Activated CD8-positive, alpha-beta memory T cell treated with anti-CD3 and anti-CD28 coated beads, Interleukin-2, amount 10 ng/mL, durations not matched to agents 7 days and 5 days (primary cell): ENCODE measurements around the gene TSPAN3. TPM values are rescaled to one million over a fixed set of nuclear protein-coding genes. Genes with fewer than 3 reads are reported as not detected.

Experiments
- ATAC-seq: fragments of 150-1000 bp; cut with Tn5 transposase; one replicate; pipeline ENCODE4 v1.10.0; 2021; ENCODE audit warnings: moderate library complexity
- CTCF ChIA-PET: fragments of 350-600 bp; sonication (Branson Sonifier 250); formaldehyde crosslinking; loops from one replicate; lab custom pipeline; 2021; ENCODE audit warnings: antibody characterized with exemption; lab: Charles Lee
- DNase-seq: peaks from one replicate; pipeline ENCODE4 v3.0.0-alpha.2; 2020
- H3K27ac Mint-ChIP-seq: one replicate; pipeline ENCODE4 v1.8.0; 2021; ENCODE audit warnings: mild to moderate bottlenecking, mixed read lengths
- H3K27me3 Mint-ChIP-seq: one replicate; pipeline ENCODE4 v1.8.0; 2021; ENCODE audit warnings: mixed read lengths
- H3K36me3 Mint-ChIP-seq: one replicate; pipeline ENCODE4 v1.8.0; 2021; ENCODE audit warnings: mild to moderate bottlenecking, mixed read lengths
- H3K4me1 Mint-ChIP-seq: one replicate; pipeline ENCODE4 v1.8.0; 2021; ENCODE audit warnings: mixed read lengths
- H3K4me3 Mint-ChIP-seq: one replicate; pipeline ENCODE4 v1.8.0; 2021; ENCODE audit warnings: mild to moderate bottlenecking, moderate library complexity, mixed read lengths
- H3K9me3 Mint-ChIP-seq: one replicate; pipeline ENCODE4 v1.8.0; 2022; ENCODE audit warnings: low read depth, mixed read lengths
- total RNA-seq, 2 experiments: library from RNA; stranded (reverse); gene quantifications; one replicate each; pipeline ENCODE4 v1.2.3, GENCODE V29; 2021

The TSPAN3 gene
- total RNA-seq, 2 experiments from 2014 or later: 20.9 to 29.4 TPM

- CTCF ChIA-PET: interaction anchor here (0.8 to 7.1 kb wide), 4 partner anchors 11 to 46 kb away, joined by 3 to 103 read pairs (median 14); partner anchors contain the start of gene PSTPIP1
Observed at GRCh38 chr15:77019521-77020331, 51.2 kb downstream of the TSPAN3 start.

GRCh38 chr15:77018796-77019505 is 52.0 kb downstream of the TSPAN3 start:
- DNase-seq: no peak
- ATAC-seq: no peak
- Mint-ChIP-seq H3K4me1 (peaks cover 100% of the 10 kb centered on the region), H3K27me3 (no peaks in the 10 kb centered on the region), H3K27ac (peak overlapping the region; percentile 99), H3K4me3 (no peak overlapping the region), H3K36me3 (peaks cover 35% of the 10 kb centered on the region), H3K9me3 (no peaks in the 10 kb centered on the region)
- CTCF ChIA-PET: interaction anchor here (0.9 to 7.1 kb wide), 3 partner anchors 12 to 45 kb away, joined by 3 to 103 read pairs (median 25); partner anchors contain the start of gene PSTPIP1

More at GRCh38 chr15:77019521-77020331, 51.2 kb downstream of the TSPAN3 start:
- ATAC-seq: no peak
- Mint-ChIP-seq H3K27me3 (no peaks in the 10 kb centered on the region), H3K9me3 (no peaks in the 10 kb centered on the region), H3K4me1 (peaks cover 96% of the 10 kb centered on the region), H3K4me3 (peak overlapping the region; percentile 30), H3K36me3 (peaks cover 34% of the 10 kb centered on the region), H3K27ac (peak overlapping the region; percentile 99)
- no peak for DNase-seq

GRCh38 chr15:77017761-77018720 is 52.9 kb downstream of the TSPAN3 start:
- Mint-ChIP-seq H3K36me3 (peaks cover 32% of the 10 kb centered on the region), H3K9me3 (no peaks in the 10 kb centered on the region), H3K27ac (peak overlapping the region; percentile 99), H3K4me1 (peaks cover 100% of the 10 kb centered on the region), H3K4me3 (no peak overlapping the region), H3K27me3 (no peaks in the 10 kb centered on the region)
- CTCF ChIA-PET: interaction anchor here (1.0 to 5.4 kb wide), 5 partner anchors 12 to 44 kb away, joined by 3 to 25 read pairs (median 6); no protein-coding TSS in a partner anchor
- DNase-seq: no peak
- ATAC-seq: no peak

GRCh38 chr15:77017091-77017660 is 53.7 kb downstream of the TSPAN3 start:
- peaks cover 37% of the 10 kb centered on the region for H3K36me3 Mint-ChIP-seq
- no peak for ATAC-seq
- DNase-seq: no peak
- no peaks in the 10 kb centered on the region for H3K9me3 Mint-ChIP-seq
- no peak overlapping the region for H3K4me3 Mint-ChIP-seq
- peak overlapping the region; percentile 99 for H3K27ac Mint-ChIP-seq
- H3K4me1 Mint-ChIP-seq: peaks cover 99% of the 10 kb centered on the region
- CTCF ChIA-PET: interaction anchor here (1.6 to 5.4 kb wide), 4 partner anchors 7 to 43 kb away, joined by 6 to 25 read pairs (median 10); no protein-coding TSS in a partner anchor
- no peaks in the 10 kb centered on the region for H3K27me3 Mint-ChIP-seq

- CTCF ChIA-PET: interaction anchor here (1.0 to 5.4 kb wide), 5 partner anchors 8 to 42 kb away, joined by 3 to 25 read pairs (median 8); no protein-coding TSS in a partner anchor
- no peaks in the 10 kb centered on the region for H3K9me3 Mint-ChIP-seq
- ATAC-seq (no peak), DNase-seq (no peak)
- H3K4me1 Mint-ChIP-seq: peaks cover 99% of the 10 kb centered on the region
- H3K36me3 Mint-ChIP-seq: peaks cover 42% of the 10 kb centered on the region
- H3K27ac Mint-ChIP-seq: peak overlapping the region; percentile 99
- H3K27me3 Mint-ChIP-seq: no peaks in the 10 kb centered on the region
- no peak overlapping the region for H3K4me3 Mint-ChIP-seq
Observed at GRCh38 chr15:77016321-77016695, 54.6 kb downstream of the TSPAN3 start.

GRCh38 chr15:77015646-77016320 is 55.1 kb downstream of the TSPAN3 start:
- DNase-seq: no peak
- CTCF ChIA-PET: interaction anchor here (1.0 to 5.4 kb wide), 8 partner anchors 9 to 42 kb away, joined by 3 to 25 read pairs (median 4); no protein-coding TSS in a partner anchor
- H3K36me3 Mint-ChIP-seq: peaks cover 46% of the 10 kb centered on the region
- no peak for ATAC-seq
- peaks cover 99% of the 10 kb centered on the region for H3K4me1 Mint-ChIP-seq
- no peaks in the 10 kb centered on the region for H3K27me3 Mint-ChIP-seq
- H3K9me3 Mint-ChIP-seq: no peaks in the 10 kb centered on the region
- H3K4me3 Mint-ChIP-seq: peak overlapping the region; percentile 55
- H3K27ac Mint-ChIP-seq: peak overlapping the region; percentile 99

- ATAC-seq (peak; percentile 18), DNase-seq (peak; percentile 75)
- Mint-ChIP-seq H3K9me3 (no peaks in the 10 kb centered on the region), H3K27me3 (no peaks in the 10 kb centered on the region), H3K4me3 (peak overlapping the region; percentile 70), H3K27ac (peak overlapping the region; percentile 99), H3K36me3 (peaks cover 41% of the 10 kb centered on the region), H3K4me1 (peaks cover 99% of the 10 kb centered on the region)
- CTCF ChIA-PET: interaction anchor here (0.7 to 3.2 kb wide), 14 partner anchors 8 to 42 kb away, joined by 3 to 50 read pairs (median 8); partner anchors contain the start of gene PSTPIP1
Observed at GRCh38 chr15:77014132-77015081, 56.5 kb downstream of the TSPAN3 start.

GRCh38 chr15:77013776-77014131 is 57.2 kb downstream of the TSPAN3 start:
- peaks cover 39% of the 10 kb centered on the region for H3K36me3 Mint-ChIP-seq
- peak overlapping the region; percentile 70 for H3K4me3 Mint-ChIP-seq
- no peaks in the 10 kb centered on the region for H3K9me3 Mint-ChIP-seq
- no peaks in the 10 kb centered on the region for H3K27me3 Mint-ChIP-seq
- ATAC-seq (peak; percentile 83), DNase-seq (peak; percentile 97)
- CTCF ChIA-PET: interaction anchor here (1.1 to 3.0 kb wide), 9 partner anchors 9 to 42 kb away, joined by 4 to 50 read pairs (median 8); partner anchors contain the start of gene PSTPIP1
- H3K27ac Mint-ChIP-seq: peak overlapping the region; percentile 99
- peaks cover 98% of the 10 kb centered on the region for H3K4me1 Mint-ChIP-seq

- H3K36me3 Mint-ChIP-seq: peaks cover 37% of the 10 kb centered on the region
- H3K27ac Mint-ChIP-seq: peak overlapping the region; percentile 99
- no peaks in the 10 kb centered on the region for H3K27me3 Mint-ChIP-seq
- H3K9me3 Mint-ChIP-seq: no peaks in the 10 kb centered on the region
- CTCF ChIA-PET: interaction anchor here (0.9 to 3.0 kb wide), 10 partner anchors 8 to 41 kb away, joined by 3 to 50 read pairs (median 8); partner anchors contain the start of gene PSTPIP1
- DNase-seq (peak; percentile 91), ATAC-seq (peak; percentile 61)
- H3K4me3 Mint-ChIP-seq: peak overlapping the region; percentile 70
- peaks cover 94% of the 10 kb centered on the region for H3K4me1 Mint-ChIP-seq
Observed at GRCh38 chr15:77012868-77013267, 58.0 kb downstream of the TSPAN3 start.

- Mint-ChIP-seq H3K4me1 (peaks cover 89% of the 10 kb centered on the region), H3K36me3 (peaks cover 39% of the 10 kb centered on the region), H3K27me3 (no peaks in the 10 kb centered on the region), H3K27ac (peak overlapping the region; percentile 99), H3K4me3 (peak overlapping the region; percentile 70), H3K9me3 (no peaks in the 10 kb centered on the region)
- CTCF ChIA-PET: interaction anchor here (0.9 to 3.0 kb wide), 10 partner anchors 8 to 39 kb away, joined by 3 to 50 read pairs (median 8); partner anchors contain the start of gene PSTPIP1
- ATAC-seq (no peak), DNase-seq (no peak)
Observed at GRCh38 chr15:77012117-77012712, 58.7 kb downstream of the TSPAN3 start.
